HepG2 (cell line): ENCODE results near the gene SLC43A3. TPM values are rescaled to one million over a fixed set of nuclear protein-coding genes. Genes with fewer than 3 reads are reported as not detected.

Experiments used
- CCDC6 ChIP-seq: sonication (generic); formaldehyde crosslinking; IDR thresholded peaks from 2 replicates; pipeline ENCODE4 v1.8.1; 2022; ENCODE audit warnings: mild to moderate bottlenecking, missing genetic modification reagents, moderate library complexity
- RARA ChIP-seq: IDR thresholded peaks from 2 replicates; pipeline ENCODE4 v1.6.1; 2016; ENCODE audit warnings: missing genetic modification reagents, missing compliant biosample characterization
- RXRB ChIP-seq: IDR thresholded peaks from 2 replicates; pipeline ENCODE4 v1.6.1; 2016; ENCODE audit warnings: borderline replicate concordance, missing genetic modification reagents, missing compliant biosample characterization
- SPEN ChIP-seq: sonication (generic); formaldehyde crosslinking; IDR thresholded peaks from 2 replicates; pipeline ENCODE4 v1.5.1; 2020; ENCODE audit warnings: low read depth, mild to moderate bottlenecking, missing genetic modification reagents
- ZMYM4 ChIP-seq: sonication (generic); formaldehyde crosslinking; IDR thresholded peaks from 2 replicates; pipeline ENCODE4 v1.8.1; 2023; ENCODE audit warnings: mild to moderate bottlenecking, missing genetic modification reagents
- ZNF124 ChIP-seq: sonication (generic); formaldehyde crosslinking; IDR thresholded peaks from 2 replicates; pipeline ENCODE4 v1.4.0; 2020; ENCODE audit warnings: missing genetic modification reagents
- ZNF296 ChIP-seq: sonication (generic); formaldehyde crosslinking; conservative IDR thresholded peaks from 2 replicates; pipeline ENCODE4 v1.5.0; 2020; ENCODE audit warnings: mild to moderate bottlenecking, missing genetic modification reagents
- polyA plus RNA-seq, 8 experiments: library from polyadenylated mRNA; depleted of rRNA in 3 of 8; stranded (reverse) in 7 of 8; unstranded in 1 of 8; fragments of >200 nt; fragmentation: Illumina TruSeq in 4 of 8; extraction: Trizol in 4 of 8; gene quantifications; 2 replicates each; pipeline versions ENCODE4 v1.2.1 to v1.2.3, GENCODE V29; 2011 to 2016; ENCODE audit warnings: low read depth in 4 of 8, missing spikeins in 1 of 8, mixed read lengths in 1 of 8; ENCODE audit not compliant: insufficient read depth in 1 of 8
- total RNA-seq, 5 experiments: library from RNA; depleted of rRNA; stranded (reverse); fragments of >200 nt; fragmentation: Illumina TruSeq; extraction: Trizol; gene quantifications; 2 replicates each; pipeline ENCODE4 v1.2.3, GENCODE V29; 2016; ENCODE audit warnings: low read depth in 1 of 5
- TF ChIP-seq, protein P1 (sequence below): sonication (generic); formaldehyde crosslinking; IDR thresholded peaks from 2 replicates; pipeline ENCODE4 v1.4.0; 2020; ENCODE audit warnings: missing genetic modification reagents, borderline replicate concordance
- TF ChIP-seq, protein P2 (sequence below): sonication (generic); formaldehyde crosslinking; IDR thresholded peaks from 2 replicates; pipeline ENCODE4 v1.5.1; 2020; ENCODE audit warnings: missing genetic modification reagents, mild to moderate bottlenecking, borderline replicate concordance
- TF ChIP-seq, protein P3 (sequence below): IDR thresholded peaks from 2 replicates; pipeline ENCODE4 v1.6.1; 2012; ENCODE audit warnings: inconsistent platforms
- TF ChIP-seq, protein P4 (sequence below): sonication (generic); formaldehyde crosslinking; IDR thresholded peaks from 2 replicates; pipeline ENCODE4 v1.9.0; 2022; ENCODE audit warnings: missing genetic modification reagents, mild to moderate bottlenecking, borderline replicate concordance
- TF ChIP-seq, protein P5 (sequence below): sonication (generic); formaldehyde crosslinking; IDR thresholded peaks from 2 replicates; pipeline ENCODE4 v1.5.0; 2020; ENCODE audit warnings: missing genetic modification reagents
- TF ChIP-seq, protein P6 (sequence below): sonication (generic); formaldehyde crosslinking; IDR thresholded peaks from 2 replicates; pipeline ENCODE4 v1.5.1; 2020; ENCODE audit warnings: mild to moderate bottlenecking, missing genetic modification reagents, moderate library complexity

SLC43A3 gene
- total and polyA plus RNA-seq, 2 of the 13 experiments (the other 11 are each of a cell fraction or from before 2014, with no cell fraction given) = 2.6 TPM; not detected in 1

DNA sequence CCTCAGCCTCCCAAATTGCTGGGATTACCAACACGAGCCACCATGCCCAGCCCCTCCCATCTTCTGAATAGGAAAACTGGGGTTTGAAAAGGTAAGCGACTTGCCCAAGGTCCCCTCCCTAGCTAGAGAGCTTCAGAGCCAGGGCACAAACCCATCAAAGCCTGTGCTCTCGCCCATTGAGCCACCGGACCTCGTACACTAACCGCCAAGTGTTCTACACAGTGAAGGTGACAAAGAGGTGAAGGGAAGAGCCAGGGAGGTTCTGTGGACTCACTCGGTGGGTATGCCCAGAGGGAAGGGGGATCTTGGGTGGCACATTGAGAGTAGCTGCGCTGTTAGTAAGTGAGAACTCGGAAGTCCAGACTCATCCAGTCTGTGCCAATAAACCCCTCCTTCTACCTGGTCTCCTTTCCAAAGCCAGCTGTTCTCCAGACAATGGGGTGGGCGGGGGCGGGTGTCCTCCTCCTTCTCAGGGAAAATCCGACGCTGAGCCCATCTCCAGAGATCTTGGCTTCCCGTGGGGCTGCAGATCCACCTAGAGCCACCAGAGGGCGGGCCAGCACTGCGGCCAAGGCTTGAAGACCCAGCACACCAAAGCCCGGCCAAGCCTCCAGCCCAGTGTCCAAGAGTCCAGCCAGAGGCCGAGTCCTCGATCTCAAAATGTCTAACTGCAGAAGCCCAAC lies 30.2 kb upstream of the SLC43A3 start (continued):
- TF ChIP-seq, protein P1, sequence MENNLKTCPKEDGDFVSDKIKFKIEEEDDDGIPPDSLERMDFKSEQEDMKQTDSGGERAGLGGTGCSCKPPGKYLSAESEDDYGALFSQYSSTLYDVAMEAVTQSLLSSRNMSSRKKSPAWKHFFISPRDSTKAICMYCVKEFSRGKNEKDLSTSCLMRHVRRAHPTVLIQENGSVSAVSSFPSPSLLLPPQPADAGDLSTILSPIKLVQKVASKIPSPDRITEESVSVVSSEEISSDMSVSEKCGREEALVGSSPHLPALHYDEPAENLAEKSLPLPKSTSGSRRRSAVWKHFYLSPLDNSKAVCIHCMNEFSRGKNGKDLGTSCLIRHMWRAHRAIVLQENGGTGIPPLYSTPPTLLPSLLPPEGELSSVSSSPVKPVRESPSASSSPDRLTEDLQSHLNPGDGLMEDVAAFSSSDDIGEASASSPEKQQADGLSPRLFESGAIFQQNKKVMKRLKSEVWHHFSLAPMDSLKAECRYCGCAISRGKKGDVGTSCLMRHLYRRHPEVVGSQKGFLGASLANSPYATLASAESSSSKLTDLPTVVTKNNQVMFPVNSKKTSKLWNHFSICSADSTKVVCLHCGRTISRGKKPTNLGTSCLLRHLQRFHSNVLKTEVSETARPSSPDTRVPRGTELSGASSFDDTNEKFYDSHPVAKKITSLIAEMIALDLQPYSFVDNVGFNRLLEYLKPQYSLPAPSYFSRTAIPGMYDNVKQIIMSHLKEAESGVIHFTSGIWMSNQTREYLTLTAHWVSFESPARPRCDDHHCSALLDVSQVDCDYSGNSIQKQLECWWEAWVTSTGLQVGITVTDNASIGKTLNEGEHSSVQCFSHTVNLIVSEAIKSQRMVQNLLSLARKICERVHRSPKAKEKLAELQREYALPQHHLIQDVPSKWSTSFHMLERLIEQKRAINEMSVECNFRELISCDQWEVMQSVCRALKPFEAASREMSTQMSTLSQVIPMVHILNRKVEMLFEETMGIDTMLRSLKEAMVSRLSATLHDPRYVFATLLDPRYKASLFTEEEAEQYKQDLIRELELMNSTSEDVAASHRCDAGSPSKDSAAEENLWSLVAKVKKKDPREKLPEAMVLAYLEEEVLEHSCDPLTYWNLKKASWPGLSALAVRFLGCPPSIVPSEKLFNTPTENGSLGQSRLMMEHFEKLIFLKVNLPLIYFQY (CRISPR knock-in tag) = peak; percentile 92; the same call in 1 of the 2 replicates
- TF ChIP-seq ZMYM4 (peak; percentile 65; the same call in 1 of the 2 replicates), RXRB (CRISPR knock-in tag) (peak; percentile 37; the same call in 1 of the 2 replicates), RARA (peak; percentile 42), CCDC6 (CRISPR knock-in tag) (0 out of 2 replicates have a peak, but pooled peaks have one; percentile 57), ZNF296 (no peak), SPEN (CRISPR knock-in tag) (peak; percentile 49; the same call in 1 of the 2 replicates), ZNF124 (peak; percentile 57; the same call in 1 of the 2 replicates)
- TF ChIP-seq, protein P2, sequence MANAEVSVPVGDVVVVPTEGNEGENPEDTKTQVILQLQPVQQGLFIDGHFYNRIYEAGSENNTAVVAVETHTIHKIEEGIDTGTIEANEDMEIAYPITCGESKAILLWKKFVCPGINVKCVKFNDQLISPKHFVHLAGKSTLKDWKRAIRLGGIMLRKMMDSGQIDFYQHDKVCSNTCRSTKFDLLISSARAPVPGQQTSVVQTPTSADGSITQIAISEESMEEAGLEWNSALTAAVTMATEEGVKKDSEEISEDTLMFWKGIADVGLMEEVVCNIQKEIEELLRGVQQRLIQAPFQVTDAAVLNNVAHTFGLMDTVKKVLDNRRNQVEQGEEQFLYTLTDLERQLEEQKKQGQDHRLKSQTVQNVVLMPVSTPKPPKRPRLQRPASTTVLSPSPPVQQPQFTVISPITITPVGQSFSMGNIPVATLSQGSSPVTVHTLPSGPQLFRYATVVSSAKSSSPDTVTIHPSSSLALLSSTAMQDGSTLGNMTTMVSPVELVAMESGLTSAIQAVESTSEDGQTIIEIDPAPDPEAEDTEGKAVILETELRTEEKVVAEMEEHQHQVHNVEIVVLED (CRISPR knock-in tag) = peak; percentile 45; the same call in 1 of the 2 replicates
- TF ChIP-seq, protein P3, sequence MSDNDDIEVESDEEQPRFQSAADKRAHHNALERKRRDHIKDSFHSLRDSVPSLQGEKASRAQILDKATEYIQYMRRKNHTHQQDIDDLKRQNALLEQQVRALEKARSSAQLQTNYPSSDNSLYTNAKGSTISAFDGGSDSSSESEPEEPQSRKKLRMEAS = 0 out of 2 replicates have a peak, but pooled peaks have one; percentile 49
- TF ChIP-seq, protein P4, sequence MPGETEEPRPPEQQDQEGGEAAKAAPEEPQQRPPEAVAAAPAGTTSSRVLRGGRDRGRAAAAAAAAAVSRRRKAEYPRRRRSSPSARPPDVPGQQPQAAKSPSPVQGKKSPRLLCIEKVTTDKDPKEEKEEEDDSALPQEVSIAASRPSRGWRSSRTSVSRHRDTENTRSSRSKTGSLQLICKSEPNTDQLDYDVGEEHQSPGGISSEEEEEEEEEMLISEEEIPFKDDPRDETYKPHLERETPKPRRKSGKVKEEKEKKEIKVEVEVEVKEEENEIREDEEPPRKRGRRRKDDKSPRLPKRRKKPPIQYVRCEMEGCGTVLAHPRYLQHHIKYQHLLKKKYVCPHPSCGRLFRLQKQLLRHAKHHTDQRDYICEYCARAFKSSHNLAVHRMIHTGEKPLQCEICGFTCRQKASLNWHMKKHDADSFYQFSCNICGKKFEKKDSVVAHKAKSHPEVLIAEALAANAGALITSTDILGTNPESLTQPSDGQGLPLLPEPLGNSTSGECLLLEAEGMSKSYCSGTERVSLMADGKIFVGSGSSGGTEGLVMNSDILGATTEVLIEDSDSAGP (CRISPR knock-in tag) = peak; percentile 76
- TF ChIP-seq, protein P5, sequence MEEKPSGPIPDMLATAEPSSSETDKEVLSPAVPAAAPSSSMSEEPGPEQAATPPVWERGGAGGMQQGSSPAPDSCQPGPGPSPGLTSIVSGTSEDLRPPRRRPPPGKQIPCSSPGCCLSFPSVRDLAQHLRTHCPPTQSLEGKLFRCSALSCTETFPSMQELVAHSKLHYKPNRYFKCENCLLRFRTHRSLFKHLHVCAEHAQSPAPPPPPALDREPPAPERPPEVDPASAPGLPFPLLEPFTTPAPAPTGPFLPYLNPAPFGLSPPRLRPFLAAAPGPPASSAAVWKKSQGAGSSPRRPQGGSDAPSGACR (CRISPR knock-in tag) = peak; percentile 27; the same call in 1 of the 2 replicates
- TF ChIP-seq, protein P6, sequence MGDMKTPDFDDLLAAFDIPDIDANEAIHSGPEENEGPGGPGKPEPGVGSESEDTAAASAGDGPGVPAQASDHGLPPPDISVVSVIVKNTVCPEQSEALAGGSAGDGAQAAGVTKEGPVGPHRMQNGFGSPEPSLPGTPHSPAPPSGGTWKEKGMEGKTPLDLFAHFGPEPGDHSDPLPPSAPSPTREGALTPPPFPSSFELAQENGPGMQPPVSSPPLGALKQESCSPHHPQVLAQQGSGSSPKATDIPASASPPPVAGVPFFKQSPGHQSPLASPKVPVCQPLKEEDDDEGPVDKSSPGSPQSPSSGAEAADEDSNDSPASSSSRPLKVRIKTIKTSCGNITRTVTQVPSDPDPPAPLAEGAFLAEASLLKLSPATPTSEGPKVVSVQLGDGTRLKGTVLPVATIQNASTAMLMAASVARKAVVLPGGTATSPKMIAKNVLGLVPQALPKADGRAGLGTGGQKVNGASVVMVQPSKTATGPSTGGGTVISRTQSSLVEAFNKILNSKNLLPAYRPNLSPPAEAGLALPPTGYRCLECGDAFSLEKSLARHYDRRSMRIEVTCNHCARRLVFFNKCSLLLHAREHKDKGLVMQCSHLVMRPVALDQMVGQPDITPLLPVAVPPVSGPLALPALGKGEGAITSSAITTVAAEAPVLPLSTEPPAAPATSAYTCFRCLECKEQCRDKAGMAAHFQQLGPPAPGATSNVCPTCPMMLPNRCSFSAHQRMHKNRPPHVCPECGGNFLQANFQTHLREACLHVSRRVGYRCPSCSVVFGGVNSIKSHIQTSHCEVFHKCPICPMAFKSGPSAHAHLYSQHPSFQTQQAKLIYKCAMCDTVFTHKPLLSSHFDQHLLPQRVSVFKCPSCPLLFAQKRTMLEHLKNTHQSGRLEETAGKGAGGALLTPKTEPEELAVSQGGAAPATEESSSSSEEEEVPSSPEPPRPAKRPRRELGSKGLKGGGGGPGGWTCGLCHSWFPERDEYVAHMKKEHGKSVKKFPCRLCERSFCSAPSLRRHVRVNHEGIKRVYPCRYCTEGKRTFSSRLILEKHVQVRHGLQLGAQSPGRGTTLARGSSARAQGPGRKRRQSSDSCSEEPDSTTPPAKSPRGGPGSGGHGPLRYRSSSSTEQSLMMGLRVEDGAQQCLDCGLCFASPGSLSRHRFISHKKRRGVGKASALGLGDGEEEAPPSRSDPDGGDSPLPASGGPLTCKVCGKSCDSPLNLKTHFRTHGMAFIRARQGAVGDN (CRISPR knock-in tag) = peak; percentile 87
